ENCODE data around the gene RHBG.

Gene RHBG

DNA sequence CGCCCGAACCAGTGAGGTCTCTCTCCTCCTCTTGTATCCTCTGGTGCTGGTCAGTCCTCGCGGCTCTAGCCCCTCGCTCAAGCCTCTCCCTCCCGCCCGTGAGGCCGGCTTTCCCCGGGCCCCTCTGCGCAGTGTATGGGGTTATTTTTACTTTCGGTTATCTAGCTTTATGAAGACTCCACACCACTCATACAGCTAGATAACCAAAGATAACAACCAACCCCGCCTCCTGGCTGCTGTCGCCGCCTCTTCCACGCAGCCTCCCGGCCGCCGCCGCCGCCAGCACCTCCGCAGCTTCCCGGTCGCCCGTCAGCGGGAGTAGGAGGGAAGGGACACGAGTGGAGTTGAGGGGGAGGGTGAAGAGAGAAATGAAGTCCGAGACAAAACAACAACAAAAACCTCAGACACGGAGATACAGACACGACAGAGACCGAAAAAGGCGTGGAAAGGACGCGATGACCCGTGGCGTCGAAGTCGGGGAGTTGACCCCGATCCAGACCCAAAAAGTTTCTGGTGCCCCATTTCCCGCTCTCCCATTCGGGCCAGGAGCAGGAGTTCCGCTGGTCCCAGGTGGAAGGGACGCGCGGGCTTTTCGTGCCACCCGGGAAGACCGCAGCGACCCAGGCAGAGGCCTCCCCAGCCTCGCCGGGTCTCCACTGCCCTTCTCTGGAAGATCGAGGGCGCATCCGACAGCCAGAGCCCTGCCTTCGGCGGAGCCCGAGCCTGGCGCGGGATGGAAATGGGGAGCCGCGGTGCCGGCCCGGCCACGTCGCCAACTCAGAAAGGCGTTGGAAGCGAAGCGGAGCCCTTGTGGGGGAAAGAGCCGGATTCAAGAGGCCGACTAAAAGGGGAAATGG, 51.4 kb downstream of the RHBG start:
- peak overlapping the region in 7 of 10 experiments; percentile 10 to 46 (median 25); a peak in 9 of 20 replicates for H3K4me3 ChIP-seq
- peaks cover 0 to 30% (median 0%) of the 10 kb centered on the region in 11 experiments; a peak in 6 of 22 replicates for H4K20me1 ChIP-seq
- no peak overlapping the region for H3K9ac ChIP-seq
- H3K4me1 ChIP-seq, result peaks cover 0 to 21% (median 14%) of the 10 kb centered on the region in 10 experiments; a peak in 12 of 20 replicates
- H3K9me3 ChIP-seq (replicated peaks in 1 of 11), result peaks cover 7 to 37% (median 30%) of the 10 kb centered on the region in 11 experiments; a peak in 19 of 22 replicates
- peak overlapping the region in 9 of 11 experiments; percentile 5 to 80 (median 41); a peak in 15 of 22 replicates for H3K4me2 ChIP-seq
- TF ChIP-seq Cebpa-rat (IDR thresholded peaks at IDR 0.05), result no peak
- H3K27me3 ChIP-seq, result peaks cover 97 to 100% (median 100%) of the 10 kb centered on the region in 11 experiments
- no peak overlapping the region for H3K27ac ChIP-seq
- H3K36me3 ChIP-seq, result no peaks in the 10 kb centered on the region

- Histone ChIP-seq H3K4me3 (peak overlapping the region in 7 of 10 experiments; percentile 13 to 46 (median 25); a peak in 8 of 20 replicates), H3K9ac (no peak overlapping the region), H3K4me2 (peak overlapping the region in 8 of 11 experiments; percentile 13 to 80 (median 54); a peak in 11 of 22 replicates)
These were observed 52.3 kb downstream of the RHBG start for GRCh38 chr1:156421062-156421938.

GRCh38 chr1:156421939-156422601, 53.1 kb downstream of the RHBG start:
- Histone ChIP-seq H3K9me3 (replicated peaks in 1 of 11) (peaks cover 7 to 37% (median 30%) of the 10 kb centered on the region in 11 experiments; a peak in 19 of 22 replicates), H3K4me3 (0 out of 20 replicates have a peak overlapping the region, but pooled peaks of 1 of the 10 experiments have one; percentile 13), H3K4me1 (peaks cover 0 to 21% (median 14%) of the 10 kb centered on the region in 10 experiments; a peak in 12 of 20 replicates), H3K4me2 (peak overlapping the region in 3 of 11 experiments; percentile 26 to 70 (median 68); a peak in 5 of 22 replicates), H3K9ac (no peak overlapping the region), H3K36me3 (no peaks in the 10 kb centered on the region), H3K27ac (no peak overlapping the region), H3K27me3 (peaks cover 97 to 100% (median 100%) of the 10 kb centered on the region in 11 experiments), H4K20me1 (peaks cover 0 to 38% (median 0%) of the 10 kb centered on the region in 11 experiments; a peak in 6 of 22 replicates)
- no peak for TF ChIP-seq Cebpa-rat (IDR thresholded peaks at IDR 0.05)

More at GRCh38 chr1:156421062-156421938, 52.3 kb downstream of the RHBG start:
- Histone ChIP-seq H3K27me3 (peaks cover 96 to 100% (median 100%) of the 10 kb centered on the region in 11 experiments), H3K27ac (no peak overlapping the region), H3K4me1 (peaks cover 0 to 21% (median 14%) of the 10 kb centered on the region in 10 experiments; a peak in 12 of 20 replicates), H3K36me3 (no peaks in the 10 kb centered on the region), H4K20me1 (peaks cover 0 to 31% (median 0%) of the 10 kb centered on the region in 11 experiments; a peak in 6 of 22 replicates), H3K9me3 (replicated peaks in 1 of 11) (peaks cover 7 to 37% (median 30%) of the 10 kb centered on the region in 11 experiments; a peak in 19 of 22 replicates)
- no peak for TF ChIP-seq Cebpa-rat (IDR thresholded peaks at IDR 0.05)

- Histone ChIP-seq H3K36me3 (no peaks in the 10 kb centered on the region), H3K4me2 (no peak overlapping the region), H3K9me3 (replicated peaks in 1 of 11) (peaks cover 7 to 37% (median 30%) of the 10 kb centered on the region in 11 experiments; a peak in 19 of 22 replicates), H4K20me1 (peaks cover 0 to 39% (median 0%) of the 10 kb centered on the region in 11 experiments; a peak in 6 of 22 replicates), H3K9ac (no peak overlapping the region), H3K27ac (no peak overlapping the region), H3K4me3 (no peak overlapping the region), H3K4me1 (peaks cover 0 to 21% (median 14%) of the 10 kb centered on the region in 10 experiments; a peak in 12 of 20 replicates), H3K27me3 (peaks cover 99 to 100% (median 100%) of the 10 kb centered on the region in 11 experiments)
- no peak for TF ChIP-seq Cebpa-rat (IDR thresholded peaks at IDR 0.05)
These were observed 53.6 kb downstream of the RHBG start for GRCh38 chr1:156422602-156423091.

- peaks cover 0 to 21% (median 14%) of the 10 kb centered on the region in 10 experiments; a peak in 12 of 20 replicates for H3K4me1 ChIP-seq
- no peak overlapping the region for H3K4me3 ChIP-seq
- peaks cover 99 to 100% (median 100%) of the 10 kb centered on the region in 11 experiments for H3K27me3 ChIP-seq
- TF ChIP-seq Cebpa-rat (IDR thresholded peaks at IDR 0.05), result no peak
- H3K4me2 ChIP-seq, result no peak overlapping the region
- no peak overlapping the region for H3K27ac ChIP-seq
- H3K9ac ChIP-seq, result no peak overlapping the region
- H4K20me1 ChIP-seq, result peaks cover 0 to 39% (median 0%) of the 10 kb centered on the region in 11 experiments; a peak in 6 of 22 replicates
- H3K36me3 ChIP-seq, result no peaks in the 10 kb centered on the region
- peaks cover 7 to 37% (median 30%) of the 10 kb centered on the region in 11 experiments; a peak in 19 of 22 replicates for H3K9me3 ChIP-seq (replicated peaks in 1 of 11)
These were observed 54.7 kb downstream of the RHBG start for GRCh38 chr1:156423422-156424352.

DNA sequence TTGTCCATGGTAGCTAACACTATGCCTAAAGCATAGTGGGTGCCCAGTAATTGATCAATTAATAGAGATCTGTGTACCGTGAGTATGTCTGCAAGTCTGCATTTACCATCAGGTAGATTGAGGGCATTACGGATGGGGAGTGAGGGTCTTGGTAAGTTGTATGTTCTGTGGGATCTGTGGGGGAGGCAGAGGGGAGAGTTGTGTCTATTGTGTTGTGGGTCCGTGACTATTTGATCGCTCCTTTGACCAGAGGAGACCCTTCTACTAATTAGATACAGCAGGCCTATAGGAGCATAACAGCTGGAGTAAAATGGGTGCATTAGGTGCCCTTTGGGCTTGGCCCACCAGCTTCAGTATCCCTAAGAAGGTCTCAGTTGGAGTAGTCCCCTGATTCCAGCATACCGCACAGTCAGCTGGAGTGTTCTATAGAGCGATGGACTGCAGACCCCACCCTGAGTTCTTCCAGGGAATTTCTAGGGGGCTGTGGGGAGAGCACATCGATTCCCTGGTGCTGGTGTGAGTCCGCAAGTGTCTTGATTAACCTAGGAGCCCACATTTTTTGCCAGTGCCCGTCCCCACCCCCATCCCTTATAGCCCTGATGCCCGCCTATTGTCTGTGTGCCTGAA, 55.9 kb downstream of the RHBG start:
- no peak for TF ChIP-seq Cebpa-rat (IDR thresholded peaks at IDR 0.05)
- no peak overlapping the region for H3K4me3 ChIP-seq
- no peak overlapping the region for H3K4me2 ChIP-seq
- peaks cover 0 to 47% (median 0%) of the 10 kb centered on the region in 11 experiments; a peak in 9 of 22 replicates for H4K20me1 ChIP-seq
- H3K27ac ChIP-seq, result no peak overlapping the region
- H3K4me1 ChIP-seq, result peaks cover 0 to 20% (median 14%) of the 10 kb centered on the region in 10 experiments; a peak in 12 of 20 replicates
- peaks cover 99 to 100% (median 100%) of the 10 kb centered on the region in 11 experiments for H3K27me3 ChIP-seq
- H3K9me3 ChIP-seq (replicated peaks in 1 of 11), result peaks cover 7 to 34% (median 27%) of the 10 kb centered on the region in 11 experiments; a peak in 19 of 22 replicates
- H3K9ac ChIP-seq, result no peak overlapping the region
- H3K36me3 ChIP-seq, result no peaks in the 10 kb centered on the region

Measured in BLaER1 treated with 17β-estradiol and CSF1 and Interleukin-3, amounts not matched to agents 10 nM and 100 nM (cell line).